NCI-H524 (cell line): Measurements from ENCODE around the gene BICDL2.
A peak's percentile ranks its signal among the peaks of the same experiment; 100 is the strongest.

Source experiments
- DNase-seq, 2 experiments: peaks; one replicate each; lab custom pipeline; 2025; lab: John Stamatoyannopoulos, UW

Gene BICDL2

DNA sequence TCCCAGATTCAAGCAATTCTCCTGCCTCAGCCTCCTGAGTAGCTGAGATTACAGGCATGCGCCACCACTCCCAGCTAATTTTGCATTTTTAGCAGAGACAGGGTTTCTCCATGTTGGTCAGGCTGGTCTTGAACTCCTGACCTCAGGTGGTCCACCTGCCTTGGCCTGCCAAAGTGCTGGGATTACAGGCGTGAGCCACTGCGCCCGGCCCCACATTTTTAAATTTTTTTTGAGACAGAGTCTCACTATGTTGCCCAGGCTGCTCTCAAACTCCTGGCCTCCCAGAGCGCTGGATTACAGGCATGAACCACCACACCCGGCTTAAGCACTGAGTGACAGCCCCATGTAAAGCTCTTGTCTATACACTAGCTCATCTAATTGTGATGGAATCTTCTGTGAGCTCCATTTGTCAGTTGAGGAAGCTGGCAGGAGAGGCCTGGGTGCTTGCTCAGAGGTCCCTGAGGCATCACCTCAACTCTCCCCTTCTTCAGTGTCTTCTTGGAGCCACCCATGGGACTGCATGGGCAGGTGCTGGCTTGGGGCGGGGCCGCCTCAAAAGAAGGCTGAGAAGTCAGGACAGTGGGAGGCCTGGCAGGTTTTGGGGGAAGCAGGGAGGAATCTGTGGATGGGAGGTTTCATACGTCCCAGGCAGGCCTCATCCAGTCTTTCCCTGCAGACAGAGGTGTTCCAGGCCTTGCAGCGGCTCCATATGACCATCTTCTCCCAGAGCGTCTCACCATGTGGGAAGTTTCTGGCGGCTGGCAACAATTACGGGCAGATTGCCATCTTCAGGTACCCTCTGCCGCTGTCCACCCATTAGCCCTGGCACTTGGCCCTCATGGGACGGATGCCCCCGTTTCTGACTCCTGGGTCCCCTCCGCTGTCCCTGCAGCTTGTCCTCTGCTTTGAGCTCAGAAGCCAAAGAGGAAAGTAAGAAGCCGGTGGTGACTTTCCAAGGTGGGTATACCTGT, 11.4 kb downstream of the BICDL2 start:
- DNase-seq, result no peak

DNA sequence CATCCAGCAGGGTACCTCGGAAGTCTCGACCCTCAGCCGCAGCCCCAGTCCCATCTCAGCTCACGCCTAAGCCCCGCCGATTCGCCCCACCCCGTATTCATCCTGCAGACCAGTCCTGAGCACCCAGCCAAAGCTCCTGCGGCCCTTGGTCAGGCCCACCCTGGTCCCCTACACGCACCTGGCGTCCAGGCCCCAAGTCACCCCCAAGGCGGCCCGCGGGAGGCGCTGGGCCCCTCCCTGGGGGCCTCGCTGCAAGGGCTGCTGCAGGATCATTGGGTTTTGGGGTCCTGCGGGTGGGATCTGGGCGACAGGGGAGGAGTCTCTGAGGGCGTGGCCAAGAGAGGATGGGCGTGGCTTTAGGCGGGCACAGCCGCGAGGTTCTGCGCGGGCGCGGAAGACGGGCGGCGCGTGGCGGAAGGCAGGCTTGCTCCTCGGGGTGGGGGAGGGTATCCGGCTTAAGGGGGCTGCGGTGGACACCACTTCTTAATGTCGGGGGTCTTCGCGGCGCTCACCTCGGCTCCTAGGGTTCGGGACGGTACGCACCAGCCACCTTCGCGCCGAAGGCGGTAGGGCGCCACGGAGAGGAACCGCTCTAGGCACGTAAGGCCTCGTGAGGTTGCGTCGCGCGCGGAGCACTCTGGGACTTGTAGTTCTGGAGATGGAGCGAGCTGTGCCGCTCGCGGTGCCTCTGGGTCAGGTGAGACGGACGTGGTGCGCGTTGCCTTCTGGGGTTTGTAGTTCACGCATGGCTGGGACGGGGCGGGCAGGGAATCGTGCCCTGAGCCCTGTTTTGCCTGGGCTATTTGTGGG, 12.9 kb downstream of the BICDL2 start, which contains the start of the genes HCFC1R1 and THOC6:
Gene HCFC1R1 (minus strand): TSS at position 274 of the 810 bp plus-strand sequence. CDS start 1 bp downstream, at position 273.
Gene THOC6 (plus strand): TSS at position 367 of the 810 bp plus-strand sequence. CDS start 292 bp downstream, at position 659.
- DNase-seq, result peak; percentile 97 to 98

DNA sequence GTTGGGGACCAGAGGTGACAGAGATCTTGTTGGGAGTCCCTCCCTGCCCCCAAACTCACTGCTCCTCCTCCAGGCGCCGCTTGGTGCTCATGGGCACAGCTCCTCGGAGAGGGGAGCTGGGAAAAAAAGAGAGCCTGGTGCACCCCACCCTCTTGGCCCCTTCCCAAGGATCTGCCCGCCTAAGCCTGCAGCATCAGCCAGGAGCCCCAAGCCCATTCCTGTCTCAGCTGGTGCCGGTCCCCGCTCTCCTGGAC, 13.4 kb downstream of the BICDL2 start:
- no peak for DNase-seq

DNA sequence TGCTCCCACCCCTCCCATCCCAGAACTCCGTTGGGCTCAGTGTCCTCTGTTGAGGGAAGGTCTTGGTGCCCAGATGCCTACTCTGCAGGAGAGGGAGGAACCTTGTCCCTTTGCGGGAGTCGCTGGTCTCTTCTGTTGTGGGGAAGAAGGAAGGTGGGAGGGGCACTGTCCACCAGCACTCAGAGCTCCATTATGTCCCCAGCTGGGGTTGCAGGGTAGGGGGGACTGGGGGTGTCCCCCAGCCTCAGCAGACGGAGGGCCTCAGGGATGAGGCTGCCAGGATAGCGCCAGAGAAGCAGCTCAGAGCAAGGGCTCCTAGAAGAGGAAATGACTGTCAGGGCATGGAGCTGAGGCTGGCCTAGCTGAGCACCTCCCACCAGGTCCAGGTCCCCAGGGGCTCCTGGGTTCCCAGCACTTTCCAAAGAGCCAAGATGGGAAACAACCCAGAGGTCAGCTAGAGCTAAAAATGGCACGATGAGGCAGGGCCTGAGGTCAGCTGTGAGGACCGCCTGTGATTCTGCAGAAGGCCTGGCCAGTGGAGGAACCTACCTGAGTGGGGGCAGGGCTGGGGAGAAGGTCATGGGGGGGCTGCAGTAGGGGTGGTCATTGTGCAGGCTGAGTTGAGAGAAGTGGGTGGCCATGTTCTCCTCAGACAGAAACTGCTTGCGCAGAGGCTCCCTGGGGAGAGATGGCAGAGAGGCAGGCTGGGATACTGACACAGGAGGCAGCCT, 13.9 kb downstream of the BICDL2 start:
- DNase-seq, result no peak

DNA sequence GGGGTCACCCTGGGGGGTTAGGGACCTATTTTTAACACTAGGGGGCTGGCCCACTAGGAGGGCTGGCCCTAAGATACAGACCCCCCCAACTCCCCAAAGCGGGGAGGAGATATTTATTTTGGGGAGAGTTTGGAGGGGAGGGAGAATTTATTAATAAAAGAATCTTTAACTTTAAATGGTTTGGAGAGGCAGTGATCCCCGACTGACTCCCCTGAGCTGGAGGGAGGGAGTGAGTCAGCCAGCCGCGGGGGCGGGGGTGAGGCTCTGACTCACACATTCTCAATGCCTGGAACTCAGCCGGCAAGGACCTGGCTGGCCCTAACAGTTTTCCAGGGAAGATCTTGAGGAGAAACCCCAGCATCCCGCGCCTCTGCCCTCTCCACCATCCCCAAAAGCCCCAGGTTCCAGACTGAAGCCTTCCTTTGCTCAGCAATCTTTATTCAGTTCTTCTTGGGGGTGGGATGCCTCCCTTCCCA, 14.5 kb downstream of the BICDL2 start:
- DNase-seq, result no peak

DNA sequence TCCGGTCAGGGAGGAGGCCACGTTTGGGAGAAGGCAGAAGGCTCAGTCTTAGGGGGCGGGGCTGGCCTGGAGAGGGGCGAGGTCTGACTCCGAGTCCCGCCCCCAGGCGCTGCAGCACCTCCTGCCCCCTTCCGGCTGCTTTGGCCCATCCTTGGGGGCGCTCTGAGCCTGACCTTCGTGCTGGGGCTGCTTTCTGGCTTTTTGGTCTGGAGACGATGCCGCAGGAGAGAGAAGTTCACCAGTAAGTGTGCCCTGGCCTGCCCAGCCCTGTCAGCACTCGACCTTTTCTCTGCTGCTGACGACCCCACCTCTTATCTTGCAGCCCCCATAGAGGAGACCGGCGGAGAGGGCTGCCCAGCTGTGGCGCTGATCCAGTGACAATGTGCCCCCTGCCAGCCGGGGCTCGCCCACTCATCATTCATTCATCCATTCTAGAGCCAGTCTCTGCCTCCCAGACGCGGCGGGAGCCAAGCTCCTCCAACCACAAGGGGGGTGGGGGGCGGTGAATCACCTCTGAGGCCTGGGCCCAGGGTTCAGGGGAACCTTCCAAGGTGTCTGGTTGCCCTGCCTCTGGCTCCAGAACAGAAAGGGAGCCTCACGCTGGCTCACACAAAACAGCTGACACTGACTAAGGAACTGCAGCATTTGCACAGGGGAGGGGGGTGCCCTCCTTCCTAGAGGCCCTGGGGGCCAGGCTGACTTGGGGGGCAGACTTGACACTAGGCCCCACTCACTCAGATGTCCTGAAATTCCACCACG, 15.1 kb downstream of the BICDL2 start:
- peak; percentile 51 to 75 for DNase-seq

DNA sequence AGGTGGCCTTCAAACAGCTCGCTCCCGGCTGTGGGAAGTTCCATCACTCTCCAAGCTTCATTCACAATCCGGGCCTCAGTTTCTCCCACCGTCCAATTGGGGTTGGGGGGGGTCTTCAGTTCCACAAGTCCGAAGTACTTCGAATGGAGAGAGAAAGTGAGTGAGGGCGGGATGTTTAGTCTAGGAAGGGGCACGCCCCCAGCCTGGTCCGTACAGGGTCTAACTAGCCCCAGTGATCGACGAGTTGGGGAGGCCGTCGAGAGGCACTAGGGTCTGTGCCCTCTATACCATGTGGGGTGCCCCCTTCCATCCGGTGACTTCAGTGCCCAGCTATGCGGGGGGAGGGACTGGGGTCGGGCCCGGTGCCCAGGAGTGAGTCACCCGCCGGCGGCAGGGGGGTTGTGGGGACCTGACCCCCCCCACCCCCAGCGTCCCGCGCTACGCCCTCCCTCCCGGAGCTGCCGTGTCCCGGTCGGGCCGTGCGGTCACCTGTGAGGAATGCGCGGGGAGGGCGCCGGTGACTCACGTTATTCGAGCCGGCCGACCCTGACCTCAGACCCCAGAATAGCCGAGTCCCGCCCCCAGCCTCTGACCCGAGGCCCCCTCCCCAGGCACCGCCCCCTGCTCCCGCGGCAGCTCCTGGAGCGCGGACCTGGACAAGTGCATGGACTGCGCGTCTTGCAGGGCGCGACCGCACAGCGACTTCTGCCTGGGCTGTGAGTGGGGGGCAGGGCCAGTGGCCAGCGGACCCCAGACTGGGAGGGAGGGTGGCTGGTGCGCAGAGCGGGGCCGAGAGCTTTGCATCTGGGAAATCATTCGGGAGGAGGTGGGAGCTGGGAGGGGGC, 15.9 kb downstream of the BICDL2 start:
- DNase-seq, result peak in 1 of 2 experiments; percentile 70

DNA sequence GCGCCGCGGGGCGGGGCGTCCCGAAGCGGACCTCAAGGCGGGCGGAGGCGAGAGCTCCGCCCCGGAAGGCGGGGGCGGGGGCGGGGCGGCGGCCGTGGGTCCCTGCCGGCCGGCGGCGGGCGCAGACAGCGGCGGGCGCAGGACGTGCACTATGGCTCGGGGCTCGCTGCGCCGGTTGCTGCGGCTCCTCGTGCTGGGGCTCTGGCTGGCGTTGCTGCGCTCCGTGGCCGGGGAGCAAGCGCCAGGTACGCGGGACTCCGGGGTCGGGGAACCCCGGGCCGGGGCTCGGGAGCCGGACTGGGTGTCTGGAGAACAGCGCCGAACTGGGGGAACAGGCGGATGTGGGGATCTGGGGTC, 16.5 kb downstream of the BICDL2 start, which contains the start of gene TNFRSF12A:
Gene TNFRSF12A (plus strand): TSS at position 122 of the 357 bp plus-strand sequence. CDS start 30 bp downstream, at position 152.
- DNase-seq, result peak; percentile 39 to 77

DNA sequence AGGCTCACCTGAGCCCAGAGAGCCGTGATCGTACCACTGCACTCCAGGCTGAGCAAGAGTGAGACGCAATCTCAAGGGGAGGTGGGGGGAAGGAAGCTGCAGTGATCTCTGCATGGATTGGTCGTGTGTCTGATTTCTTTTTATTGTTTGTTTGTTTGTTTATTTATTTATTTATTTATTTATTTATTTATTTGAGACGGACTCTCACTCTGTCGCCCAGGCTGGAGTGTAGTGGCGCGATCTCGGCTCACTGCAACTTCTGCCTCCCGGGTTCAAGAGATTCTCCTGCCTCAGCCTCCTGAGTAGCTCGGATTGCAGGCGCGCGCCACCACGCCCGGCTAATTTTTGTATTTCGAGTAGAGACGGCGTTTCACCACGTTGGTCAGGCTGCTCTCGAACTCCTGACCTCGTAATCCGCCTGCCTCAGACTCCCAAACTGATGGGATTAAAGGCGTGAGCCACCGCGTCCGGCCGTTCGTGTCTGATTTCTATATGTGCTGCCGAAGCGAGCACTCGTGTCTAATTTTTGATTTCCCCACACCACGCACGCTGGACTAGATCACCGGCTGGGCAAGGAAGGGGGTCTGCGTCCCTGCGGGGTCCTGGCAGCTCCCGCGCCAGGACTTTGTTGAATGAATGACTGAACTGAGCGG, 17.0 kb downstream of the BICDL2 start:
- DNase-seq, result no peak

DNA sequence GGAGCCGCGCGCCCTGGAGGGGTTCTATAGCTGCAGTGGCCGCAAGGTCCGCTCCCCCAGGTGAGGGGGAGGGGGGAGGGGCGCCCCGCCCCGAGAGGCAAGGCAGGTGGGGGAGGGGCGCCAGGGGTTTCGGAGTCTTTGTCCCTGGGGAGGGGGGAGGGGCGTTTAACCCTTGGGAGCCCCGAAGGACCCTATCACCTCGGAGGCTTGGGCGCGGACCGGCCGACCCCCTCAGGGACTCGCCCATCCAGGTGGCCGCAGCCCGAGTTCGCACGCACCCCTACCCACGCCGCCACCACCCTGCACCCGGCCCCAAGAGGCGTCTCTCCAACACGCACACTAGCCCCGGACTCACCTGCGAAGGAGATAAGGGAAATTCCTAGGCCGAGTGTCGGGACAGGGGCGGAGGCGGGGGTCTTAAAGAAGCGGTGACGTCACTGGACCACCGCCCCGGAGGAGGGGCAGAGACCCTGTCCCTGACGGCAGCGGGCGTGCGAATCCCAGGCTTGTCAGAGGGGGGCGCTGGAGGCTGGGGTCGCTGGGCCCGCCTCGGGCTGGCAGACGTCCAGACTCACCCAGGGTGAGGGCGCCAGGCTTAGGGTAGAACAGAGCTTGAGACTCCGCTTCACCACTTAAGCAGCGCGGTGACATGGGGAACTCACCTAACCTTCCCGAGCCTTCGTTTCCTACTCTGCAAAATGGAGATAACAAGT, 18.8 kb downstream of the BICDL2 start, which contains the start of gene CLDN6:
Gene CLDN6 (minus strand): TSS at position 390 of the 713 bp plus-strand sequence. CDS start 2,162 bp downstream, outside the sequence.
- DNase-seq, result peak; percentile 34 to 69

DNA sequence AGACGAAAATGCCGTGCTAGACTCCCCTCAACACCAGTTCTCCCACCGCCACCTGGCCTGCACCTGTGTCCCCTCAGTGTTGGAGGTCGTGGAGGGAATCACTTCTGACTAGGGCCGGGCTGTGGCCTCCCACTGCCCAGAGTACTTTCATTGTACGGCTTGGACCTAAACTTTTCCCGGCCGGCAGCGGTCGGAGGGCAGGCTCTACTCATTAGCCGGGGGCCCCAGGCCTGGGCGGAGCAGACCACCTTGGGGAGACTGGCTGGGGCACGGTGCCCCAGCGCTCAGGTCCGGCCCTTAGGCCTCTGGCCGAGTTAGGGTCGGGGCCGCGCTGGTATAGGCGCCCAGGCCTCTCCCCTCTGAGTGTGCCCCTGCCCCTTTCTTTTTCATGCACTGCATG, 19.4 kb downstream of the BICDL2 start:
- no peak for DNase-seq

DNA sequence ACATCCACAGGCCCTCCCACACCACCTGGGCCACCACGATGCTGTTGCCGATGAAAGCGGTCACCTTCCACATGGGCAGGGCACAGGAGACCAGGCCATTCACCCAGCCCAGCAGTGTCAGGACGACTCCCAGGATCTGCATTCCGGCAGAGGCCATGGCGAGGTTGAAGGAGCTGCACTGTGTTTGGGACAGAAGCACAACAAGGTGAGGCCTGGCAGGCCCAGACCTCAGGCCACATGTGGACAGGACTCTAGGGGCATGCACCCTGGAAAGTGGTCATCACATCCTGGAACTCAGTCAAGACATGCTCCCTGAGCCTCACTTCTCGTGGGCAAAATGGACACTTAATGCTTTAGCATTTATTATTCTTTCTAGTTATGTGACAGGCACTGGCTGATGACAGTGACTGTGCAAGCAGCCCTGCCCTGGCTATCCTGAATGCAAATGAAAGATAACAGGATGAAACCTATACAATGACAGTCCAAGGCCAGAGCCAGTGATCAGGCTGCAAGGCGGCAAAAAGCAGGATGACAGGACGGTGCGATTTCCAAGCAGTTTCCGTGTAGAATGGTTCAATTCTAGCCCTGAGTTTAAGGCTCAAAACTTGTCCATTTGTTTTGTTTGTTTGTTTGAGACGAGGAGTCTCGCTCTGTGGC, 20.8 kb downstream of the BICDL2 start:
- no peak for DNase-seq

DNA sequence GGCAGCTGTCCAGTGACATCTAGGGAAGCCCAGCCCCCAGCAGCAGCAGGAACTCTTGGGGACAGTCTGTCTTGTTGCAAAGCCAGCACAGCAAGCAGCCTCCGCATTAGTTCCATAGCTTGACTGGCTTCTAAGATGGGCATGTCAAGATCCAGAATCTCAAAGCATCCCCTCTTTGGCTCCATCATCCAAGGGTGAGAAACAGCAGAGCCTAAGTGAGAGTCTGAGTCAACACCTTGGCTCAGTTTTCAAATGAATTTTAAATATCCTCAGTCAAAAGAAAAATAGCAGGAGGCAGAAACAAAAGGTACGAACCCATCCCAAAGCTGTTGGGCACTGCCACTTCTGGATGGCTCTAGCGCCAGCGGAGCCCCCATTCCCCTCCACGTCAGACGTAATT, 21.8 kb downstream of the BICDL2 start:
- DNase-seq, result no peak

DNA sequence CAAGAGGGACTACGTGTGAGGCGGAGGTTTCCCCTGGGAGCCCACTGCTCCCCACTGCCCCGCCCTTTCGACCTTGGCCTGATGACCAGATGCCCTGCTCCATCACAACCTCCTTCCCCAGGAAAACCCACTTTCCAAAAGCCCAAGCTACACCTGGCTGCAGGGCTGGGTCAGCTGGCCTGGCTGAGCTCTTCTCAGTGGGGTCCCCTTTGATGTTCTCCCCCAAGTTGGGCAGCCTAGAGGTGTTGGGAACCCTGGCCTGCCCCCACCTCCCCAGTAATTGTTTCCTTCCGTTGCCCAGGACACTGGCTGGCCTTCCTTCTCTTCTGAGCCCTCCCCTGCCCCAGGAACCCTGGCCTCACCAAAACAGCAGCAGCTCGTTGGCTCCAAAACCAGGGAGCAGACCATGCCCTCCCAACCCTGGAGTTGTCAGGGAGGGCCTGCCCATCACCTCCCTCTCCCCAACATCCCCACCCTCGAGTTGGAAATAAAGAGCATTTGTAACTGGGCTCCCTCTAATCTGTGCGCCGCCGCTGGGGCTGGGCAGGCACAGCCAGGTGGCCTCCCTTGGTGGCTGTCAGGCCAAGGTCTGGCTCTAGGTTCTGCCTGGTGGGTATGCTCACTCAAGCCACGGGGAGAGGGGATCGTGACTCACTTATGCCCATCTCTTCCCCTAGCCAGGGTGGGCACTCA, 22.6 kb downstream of the BICDL2 start:
- no peak for DNase-seq

DNA sequence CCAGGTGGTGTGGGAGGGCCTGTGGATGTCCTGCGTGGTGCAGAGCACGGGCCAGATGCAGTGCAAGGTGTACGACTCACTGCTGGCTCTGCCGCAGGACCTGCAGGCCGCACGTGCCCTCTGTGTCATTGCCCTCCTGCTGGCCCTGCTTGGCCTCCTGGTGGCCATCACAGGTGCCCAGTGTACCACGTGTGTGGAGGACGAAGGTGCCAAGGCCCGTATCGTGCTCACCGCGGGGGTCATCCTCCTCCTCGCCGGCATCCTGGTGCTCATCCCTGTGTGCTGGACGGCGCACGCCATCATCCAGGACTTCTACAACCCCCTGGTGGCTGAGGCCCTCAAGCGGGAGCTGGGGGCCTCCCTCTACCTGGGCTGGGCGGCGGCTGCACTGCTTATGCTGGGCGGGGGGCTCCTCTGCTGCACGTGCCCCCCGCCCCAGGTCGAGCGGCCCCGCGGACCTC, 23.2 kb downstream of the BICDL2 start:
- DNase-seq, result no peak

DNA sequence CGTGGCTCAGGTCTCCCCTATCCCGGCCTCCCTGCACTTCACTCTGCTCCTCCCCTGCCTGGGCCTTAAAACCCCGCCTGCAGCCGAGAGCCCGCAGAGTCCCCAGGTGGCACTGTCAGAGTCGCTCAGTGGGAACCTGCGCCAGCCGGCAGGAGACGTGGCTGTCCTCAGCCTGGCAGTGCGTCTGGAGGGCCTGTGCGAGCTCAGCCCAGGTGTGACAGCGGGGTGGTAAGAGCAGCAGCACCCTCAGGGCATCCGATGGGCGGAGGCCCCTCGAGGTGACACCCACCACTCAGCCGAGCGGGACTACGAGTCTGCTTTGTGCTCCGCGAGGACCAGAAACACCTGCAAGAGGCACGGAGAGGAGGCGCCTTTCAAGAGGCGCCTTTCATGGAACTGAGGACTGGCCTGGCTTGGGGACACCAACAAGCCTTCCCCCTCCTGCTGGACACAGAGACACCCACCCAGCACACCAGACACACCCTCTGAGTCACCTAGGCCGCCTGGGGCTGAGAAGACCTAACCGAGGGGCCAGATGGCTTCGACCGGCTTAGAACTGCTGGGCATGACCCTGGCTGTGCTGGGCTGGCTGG, 23.8 kb downstream of the BICDL2 start, which contains the start of gene CLDN9:
Gene CLDN9 (plus strand): TSS at position 96 of the 593 bp plus-strand sequence. CDS start 440 bp downstream, at position 536.
- peak; percentile 16 to 53 for DNase-seq

DNA sequence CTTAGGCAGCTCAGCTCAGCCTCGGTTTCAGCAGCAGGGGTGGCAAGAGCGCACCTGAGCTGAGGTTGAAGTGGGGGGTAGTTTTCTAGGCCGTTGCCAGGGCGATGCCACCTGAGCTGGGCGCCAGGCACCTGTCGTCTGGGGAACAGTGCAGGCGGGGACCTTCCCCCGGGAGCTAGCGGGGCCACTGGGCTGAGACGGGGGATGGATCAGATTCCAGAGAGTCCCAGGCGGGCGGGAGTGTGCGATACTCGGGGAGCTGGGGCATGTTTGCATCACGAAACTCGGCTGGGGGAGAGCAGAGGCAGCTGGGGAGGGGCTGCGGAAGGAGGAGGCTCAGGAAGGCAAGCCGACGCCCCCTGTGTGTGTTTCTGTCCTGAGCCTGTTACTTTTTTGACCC, 24.5 kb downstream of the BICDL2 start:
- DNase-seq, result peak in 1 of 2 experiments; percentile 45
